MCF 10A (cell line): Measurements from ENCODE around the gene FAF2. TPM values are rescaled to one million over a fixed set of nuclear protein-coding genes. Genes with fewer than 3 reads are reported as not detected.
A peak's percentile ranks its signal among the peaks of the same experiment; 100 is the strongest.

ENCODE experiments used
- BruUV-seq: library from RNA; stranded (reverse); fragments of 400-500 nt; replicated peaks from 2 replicates; lab custom pipeline; 2021; lab: Mats Ljungman, UMichigan
- CTCF ChIA-PET: fragments of 300-600 bp; sonication (Branson Sonifier 250); formaldehyde crosslinking; extraction: SDS; loops from one replicate; lab custom pipeline; 2021; ENCODE audit warnings: antibody characterized with exemption, inconsistent platforms; lab: Yijun Ruan, JAX
- POLR2A ChIA-PET: fragments of 300-600, 350-650 bp; sonication (Branson Sonifier 250); formaldehyde crosslinking; extraction: SDS; loops from one replicate; lab custom pipeline; 2020; ENCODE audit warnings: antibody characterized with exemption, inconsistent platforms; lab: Yijun Ruan, JAX
- DNase-seq: peaks from one replicate; pipeline ENCODE4 v3.0.0-alpha.2; 2018; ENCODE audit not compliant: unreplicated experiment
- H3K27ac Mint-ChIP-seq: one replicate; pipeline ENCODE4 v1.8.0; 2022; ENCODE audit warnings: mild to moderate bottlenecking, low read depth, mixed read lengths; ENCODE audit not compliant: unreplicated experiment
- H3K27me3 Mint-ChIP-seq: one replicate; pipeline ENCODE4 v1.8.0; 2022; ENCODE audit warnings: mixed read lengths; ENCODE audit not compliant: insufficient read depth, unreplicated experiment
- H3K36me3 Mint-ChIP-seq: one replicate; pipeline ENCODE4 v1.8.0; 2022; ENCODE audit warnings: mild to moderate bottlenecking, moderate library complexity, mixed read lengths; ENCODE audit not compliant: insufficient read depth, unreplicated experiment
- H3K4me1 Mint-ChIP-seq: one replicate; pipeline ENCODE4 v1.8.0; 2022; ENCODE audit warnings: mixed read lengths; ENCODE audit not compliant: insufficient read depth, unreplicated experiment
- H3K4me3 Mint-ChIP-seq: one replicate; pipeline ENCODE4 v1.8.0; 2022; ENCODE audit warnings: mild to moderate bottlenecking, moderate library complexity, mixed read lengths; ENCODE audit not compliant: unreplicated experiment
- H3K9me3 Mint-ChIP-seq: one replicate; pipeline ENCODE4 v1.8.0; 2022; ENCODE audit warnings: mixed read lengths; ENCODE audit not compliant: unreplicated experiment
- intact Hi-C: fragments of 100-400 bp; cut with micrococcal nuclease; formaldehyde crosslinking; loops from 2 replicates; pipeline ENCODE4 v1.14.1; 2022
- total RNA-seq: library from RNA; stranded (reverse); gene quantifications from 2 replicates; pipeline ENCODE4 v1.2.3, GENCODE V29; 2022
- TF ChIP-seq, protein P1 (sequence below): fragments of 200-600 bp; IDR thresholded peaks from one replicate; pipeline ENCODE4 v1.8.0; 2022; ENCODE audit warnings: antibody characterized with exemption, mild to moderate bottlenecking; ENCODE audit not compliant: unreplicated experiment

The FAF2 gene
- total RNA-seq, 1 experiment from 2014 or later, result 78.3 TPM

GRCh38 chr5:176471098-176471497 lies 22.9 kb downstream of the FAF2 start:
- Mint-ChIP-seq H3K9me3 (no peaks in the 10 kb centered on the region), H3K27me3 (no peaks in the 10 kb centered on the region), H3K4me3 (no peak overlapping the region), H3K27ac (no peak overlapping the region), H3K4me1 (peaks cover 36% of the 10 kb centered on the region), H3K36me3 (peaks cover 56% of the 10 kb centered on the region)
- DNase-seq, result no peak
- POLR2A ChIA-PET, result interaction anchor here (1.0 kb wide), 1 partner anchor 66 kb away, joined by 5 read pairs; the partner anchor contains the start of gene RNF44
- no TSS peak for BruUV-seq
- intact Hi-C loops, result no loop called here
- TF ChIP-seq, protein P1, sequence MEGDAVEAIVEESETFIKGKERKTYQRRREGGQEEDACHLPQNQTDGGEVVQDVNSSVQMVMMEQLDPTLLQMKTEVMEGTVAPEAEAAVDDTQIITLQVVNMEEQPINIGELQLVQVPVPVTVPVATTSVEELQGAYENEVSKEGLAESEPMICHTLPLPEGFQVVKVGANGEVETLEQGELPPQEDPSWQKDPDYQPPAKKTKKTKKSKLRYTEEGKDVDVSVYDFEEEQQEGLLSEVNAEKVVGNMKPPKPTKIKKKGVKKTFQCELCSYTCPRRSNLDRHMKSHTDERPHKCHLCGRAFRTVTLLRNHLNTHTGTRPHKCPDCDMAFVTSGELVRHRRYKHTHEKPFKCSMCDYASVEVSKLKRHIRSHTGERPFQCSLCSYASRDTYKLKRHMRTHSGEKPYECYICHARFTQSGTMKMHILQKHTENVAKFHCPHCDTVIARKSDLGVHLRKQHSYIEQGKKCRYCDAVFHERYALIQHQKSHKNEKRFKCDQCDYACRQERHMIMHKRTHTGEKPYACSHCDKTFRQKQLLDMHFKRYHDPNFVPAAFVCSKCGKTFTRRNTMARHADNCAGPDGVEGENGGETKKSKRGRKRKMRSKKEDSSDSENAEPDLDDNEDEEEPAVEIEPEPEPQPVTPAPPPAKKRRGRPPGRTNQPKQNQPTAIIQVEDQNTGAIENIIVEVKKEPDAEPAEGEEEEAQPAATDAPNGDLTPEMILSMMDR, result no peak
- CTCF ChIA-PET, result interaction anchor here (0.6 to 0.8 kb wide), 2 partner anchors 28 to 65 kb away, joined by 3 to 4 read pairs; no protein-coding TSS in a partner anchor

DNA sequence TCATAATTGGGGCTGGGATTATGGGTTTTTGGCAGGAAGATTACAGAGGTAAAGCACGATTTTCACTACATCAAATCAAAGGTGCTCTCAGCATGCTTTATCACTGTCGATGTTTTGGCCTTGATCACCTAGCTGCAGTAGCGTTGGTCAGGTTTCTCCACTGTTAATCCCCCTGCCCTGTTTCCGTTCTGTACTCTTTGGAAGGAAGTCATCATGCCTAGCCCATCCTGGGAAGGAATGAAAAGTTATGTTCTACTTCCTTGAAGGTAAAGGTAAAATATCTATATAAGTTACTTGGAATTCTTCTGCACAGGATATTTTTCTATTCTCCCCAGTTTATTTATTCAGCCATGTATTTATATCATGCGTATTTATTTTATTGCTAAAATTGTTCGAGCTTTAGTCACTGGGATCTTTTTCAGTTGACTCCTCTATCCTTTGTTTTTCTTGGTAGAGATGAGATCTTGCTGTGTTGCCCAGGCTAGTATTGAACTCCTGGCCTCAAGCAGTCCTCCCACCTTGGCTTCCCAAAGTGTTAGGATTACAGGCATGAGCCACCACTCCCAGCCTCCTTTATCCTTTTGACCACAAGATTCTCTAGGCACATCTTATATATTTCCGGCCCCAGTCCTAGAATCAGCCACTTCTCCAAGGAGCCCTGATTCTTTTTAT lies 25.3 kb downstream of the FAF2 start:
- Mint-ChIP-seq H3K27ac (no peak overlapping the region), H3K27me3 (no peaks in the 10 kb centered on the region), H3K4me3 (no peak overlapping the region), H3K4me1 (peaks cover 18% of the 10 kb centered on the region), H3K36me3 (peaks cover 56% of the 10 kb centered on the region), H3K9me3 (no peaks in the 10 kb centered on the region)
- CTCF ChIA-PET, result no interaction called here
- intact Hi-C loops, result no loop called here
- TF ChIP-seq, protein P1, result no peak
- POLR2A ChIA-PET, result interaction anchor here (0.5 to 3.1 kb wide), 6 partner anchors 13 to 62 kb away, joined by 3 to 19 read pairs (median 4); no protein-coding TSS in a partner anchor
- BruUV-seq, result no TSS peak
- DNase-seq, result no peak

- no peaks in the 10 kb centered on the region for H3K27me3 Mint-ChIP-seq
- no peak overlapping the region for H3K27ac Mint-ChIP-seq
- peaks cover 63% of the 10 kb centered on the region for H3K36me3 Mint-ChIP-seq
- POLR2A ChIA-PET, result interaction anchor here (0.7 to 3.1 kb wide), 7 partner anchors 8 to 61 kb away, joined by 3 to 19 read pairs (median 6); no protein-coding TSS in a partner anchor
- CTCF ChIA-PET, result interaction anchor here (0.7 to 0.9 kb wide), 2 partner anchors 10 to 16 kb away, joined by 3 read pairs; no protein-coding TSS in a partner anchor
- intact Hi-C loops, result no loop called here
- no peak overlapping the region for H3K4me3 Mint-ChIP-seq
- DNase-seq, result peak; percentile 18
- TF ChIP-seq, protein P1, result no peak
- no TSS peak for BruUV-seq
- H3K9me3 Mint-ChIP-seq, result no peaks in the 10 kb centered on the region
- H3K4me1 Mint-ChIP-seq, result peaks cover 15% of the 10 kb centered on the region
These were observed 26.3 kb downstream of the FAF2 start for GRCh38 chr5:176474476-176474875.

GRCh38 chr5:176481711-176482110 lies 33.5 kb downstream of the FAF2 start:
- Mint-ChIP-seq H3K9me3 (no peaks in the 10 kb centered on the region), H3K27me3 (no peaks in the 10 kb centered on the region), H3K36me3 (peaks cover 94% of the 10 kb centered on the region), H3K4me1 (no peaks in the 10 kb centered on the region), H3K27ac (peak overlapping the region; percentile 46), H3K4me3 (no peak overlapping the region)
- TF ChIP-seq, protein P1, result no peak
- DNase-seq, result no peak
- ChIA-PET POLR2A (interaction anchor here (1.2 to 2.5 kb wide), 2 partner anchors 34 to 55 kb away, joined by 4 to 9 read pairs; partner anchors contain the start of gene RNF44), CTCF (interaction anchor here (0.6 to 1.1 kb wide), 4 partner anchors 16 to 118 kb away, joined by 3 to 4 read pairs (median 3); partner anchors contain the start of gene FAF2)
- BruUV-seq, result no TSS peak
- intact Hi-C loops, result no loop called here
